Activated CD8-positive, alpha-beta memory T cell treated with anti-CD3 and anti-CD28 coated beads, Interleukin-2, amount 10 ng/mL, durations not matched to agents 7 days and 5 days (primary cell): ENCODE measurements around the gene HIGD1A. TPM values are rescaled to one million over a fixed set of nuclear protein-coding genes. Genes with fewer than 3 reads are reported as not detected.

Experiments used
- ATAC-seq: fragments of 150-1000 bp; cut with Tn5 transposase; one replicate; pipeline ENCODE4 v1.10.0; 2021; ENCODE audit warnings: moderate library complexity
- CTCF ChIA-PET: fragments of 350-600 bp; sonication (Branson Sonifier 250); formaldehyde crosslinking; loops from one replicate; lab custom pipeline; 2021; ENCODE audit warnings: antibody characterized with exemption; lab: Charles Lee
- DNase-seq: peaks from one replicate; pipeline ENCODE4 v3.0.0-alpha.2; 2020
- H3K27ac Mint-ChIP-seq: one replicate; pipeline ENCODE4 v1.8.0; 2021; ENCODE audit warnings: mild to moderate bottlenecking, mixed read lengths
- H3K27me3 Mint-ChIP-seq: one replicate; pipeline ENCODE4 v1.8.0; 2021; ENCODE audit warnings: mixed read lengths
- H3K36me3 Mint-ChIP-seq: one replicate; pipeline ENCODE4 v1.8.0; 2021; ENCODE audit warnings: mild to moderate bottlenecking, mixed read lengths
- H3K4me1 Mint-ChIP-seq: one replicate; pipeline ENCODE4 v1.8.0; 2021; ENCODE audit warnings: mixed read lengths
- H3K4me3 Mint-ChIP-seq: one replicate; pipeline ENCODE4 v1.8.0; 2021; ENCODE audit warnings: mild to moderate bottlenecking, moderate library complexity, mixed read lengths
- H3K9me3 Mint-ChIP-seq: one replicate; pipeline ENCODE4 v1.8.0; 2022; ENCODE audit warnings: low read depth, mixed read lengths
- total RNA-seq, 2 experiments: library from RNA; stranded (reverse); gene quantifications; one replicate each; pipeline ENCODE4 v1.2.3, GENCODE V29; 2021

The HIGD1A gene
- 10 to 100 TPM; 53.6 to 71.1 TPM for total RNA-seq

GRCh38 chr3:42804106-42804830 is at the start of gene HIGD1A:
TSS of gene HIGD1A (minus strand) at chr3:42804490. CDS start at chr3:42794253, 10,237 bp downstream.
- H3K36me3 Mint-ChIP-seq, result peaks cover 17% of the 10 kb centered on the region

GRCh38 chr3:42853739-42854302 is 49.5 kb upstream of the HIGD1A start:
- no peak for ATAC-seq
- Mint-ChIP-seq H3K4me1 (no peaks in the 10 kb centered on the region), H3K27ac (no peak overlapping the region), H3K9me3 (no peaks in the 10 kb centered on the region), H3K27me3 (peaks cover 3% of the 10 kb centered on the region), H3K36me3 (no peaks in the 10 kb centered on the region), H3K4me3 (no peak overlapping the region)
- peak; percentile 9 for DNase-seq
- CTCF ChIA-PET, result interaction anchor here (3.0 kb wide), 1 partner anchor 14 kb away, joined by 11 read pairs; no protein-coding TSS in a partner anchor

More at GRCh38 chr3:42804106-42804830, at the start of gene HIGD1A:
- H3K27ac Mint-ChIP-seq, result peak within 1 kb of the TSS; percentile 95
- peaks cover 31% of the 10 kb centered on the region for H3K27me3 Mint-ChIP-seq
- no peaks in the 10 kb centered on the region for H3K9me3 Mint-ChIP-seq
- ATAC-seq, result peak; percentile 99
- peaks cover 38% of the 10 kb centered on the region for H3K4me1 Mint-ChIP-seq
- CTCF ChIA-PET, result interaction anchor here (1.2 to 2.6 kb wide), 6 partner anchors 9 to 303 kb away, joined by 3 to 14 read pairs (median 4); no protein-coding TSS in a partner anchor
- H3K4me3 Mint-ChIP-seq, result peak within 1 kb of the TSS; percentile 100
- peak; percentile 96 for DNase-seq

GRCh38 chr3:42853056-42853455 is 48.8 kb upstream of the HIGD1A start:
- Mint-ChIP-seq H3K27ac (no peak overlapping the region), H3K27me3 (no peaks in the 10 kb centered on the region), H3K36me3 (no peaks in the 10 kb centered on the region), H3K9me3 (no peaks in the 10 kb centered on the region), H3K4me3 (no peak overlapping the region), H3K4me1 (no peaks in the 10 kb centered on the region)
- DNase-seq, result peak; percentile 9
- CTCF ChIA-PET, result interaction anchor here (3.0 kb wide), 1 partner anchor 13 kb away, joined by 11 read pairs; no protein-coding TSS in a partner anchor
- ATAC-seq, result no peak

- H3K27ac Mint-ChIP-seq, result no peak overlapping the region
- DNase-seq, result peak; percentile 38
- CTCF ChIA-PET, result interaction anchor here (0.7 to 3.0 kb wide), 3 partner anchors 9 to 21 kb away, joined by 3 to 11 read pairs (median 4); no protein-coding TSS in a partner anchor
- no peaks in the 10 kb centered on the region for H3K9me3 Mint-ChIP-seq
- H3K27me3 Mint-ChIP-seq, result no peaks in the 10 kb centered on the region
- peaks cover 5% of the 10 kb centered on the region for H3K4me1 Mint-ChIP-seq
- H3K4me3 Mint-ChIP-seq, result no peak overlapping the region
- ATAC-seq, result no peak
- H3K36me3 Mint-ChIP-seq, result peaks cover 2% of the 10 kb centered on the region
Measured at GRCh38 chr3:42852441-42852840, 48.2 kb upstream of the HIGD1A start.

GRCh38 chr3:42851228-42851834 is 47.0 kb upstream of the HIGD1A start:
- Mint-ChIP-seq H3K27ac (no peak overlapping the region), H3K9me3 (no peaks in the 10 kb centered on the region), H3K4me1 (peaks cover 16% of the 10 kb centered on the region), H3K36me3 (peaks cover 2% of the 10 kb centered on the region), H3K27me3 (no peaks in the 10 kb centered on the region), H3K4me3 (no peak overlapping the region)
- CTCF ChIA-PET, result interaction anchor here (1.3 to 3.0 kb wide), 2 partner anchors 10 to 11 kb away, joined by 4 to 11 read pairs; no protein-coding TSS in a partner anchor
- no peak for ATAC-seq
- peak; percentile 23 for DNase-seq

DNA sequence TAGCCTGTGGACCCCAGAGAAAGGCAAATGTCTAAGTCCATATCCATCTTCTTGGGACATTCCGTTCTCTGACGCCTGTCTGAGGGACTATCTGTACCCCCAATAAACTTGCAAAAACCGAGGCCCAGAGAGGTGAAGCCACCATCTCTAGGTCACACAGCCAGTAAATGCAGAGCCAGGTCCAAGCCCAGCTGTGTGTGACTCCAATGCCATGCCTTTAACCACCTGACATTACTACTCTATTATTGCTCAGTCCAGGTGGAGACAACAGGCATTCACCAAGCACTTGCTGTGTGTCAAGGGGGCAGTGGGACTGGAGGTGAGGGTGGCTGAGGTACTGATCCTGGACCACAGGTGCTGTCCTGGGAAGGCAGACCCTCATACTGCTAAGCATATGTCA is 46.0 kb upstream of the HIGD1A start:
- peaks cover 2% of the 10 kb centered on the region for H3K36me3 Mint-ChIP-seq
- CTCF ChIA-PET, result no interaction called here
- H3K27me3 Mint-ChIP-seq, result no peaks in the 10 kb centered on the region
- ATAC-seq (no peak), DNase-seq (no peak)
- no peak overlapping the region for H3K27ac Mint-ChIP-seq
- H3K9me3 Mint-ChIP-seq, result no peaks in the 10 kb centered on the region
- no peak overlapping the region for H3K4me3 Mint-ChIP-seq
- peaks cover 18% of the 10 kb centered on the region for H3K4me1 Mint-ChIP-seq

GRCh38 chr3:42849017-42849416 is 44.7 kb upstream of the HIGD1A start:
- peaks cover 2% of the 10 kb centered on the region for H3K36me3 Mint-ChIP-seq
- peaks cover 18% of the 10 kb centered on the region for H3K4me1 Mint-ChIP-seq
- H3K9me3 Mint-ChIP-seq, result no peaks in the 10 kb centered on the region
- H3K27ac Mint-ChIP-seq, result no peak overlapping the region
- H3K4me3 Mint-ChIP-seq, result no peak overlapping the region
- no peak for DNase-seq
- CTCF ChIA-PET, result interaction anchor here (0.7 kb wide), 1 partner anchor 104 kb away, joined by 3 read pairs; no protein-coding TSS in a partner anchor
- no peak for ATAC-seq
- H3K27me3 Mint-ChIP-seq, result no peaks in the 10 kb centered on the region

DNA sequence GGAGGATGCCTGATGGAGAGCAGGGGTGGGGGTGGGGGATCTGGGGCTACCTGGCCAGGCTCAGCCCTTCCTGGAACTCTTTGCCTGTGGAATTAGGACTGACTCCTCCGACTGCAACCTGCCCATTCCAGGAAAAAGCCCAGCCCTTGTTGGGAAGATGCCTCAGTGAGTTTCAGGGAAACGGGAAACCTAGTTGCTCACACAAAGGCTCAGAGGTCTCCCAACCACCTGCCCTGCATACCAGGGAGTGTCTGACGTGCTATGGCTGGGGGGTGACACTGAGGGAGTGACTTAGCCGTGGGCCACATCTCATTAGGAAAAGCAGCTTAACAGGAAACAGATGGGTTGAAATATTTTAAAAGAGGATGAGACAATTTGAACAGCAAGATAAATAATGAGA is 43.4 kb upstream of the HIGD1A start:
- DNase-seq (no peak), ATAC-seq (no peak)
- CTCF ChIA-PET, result interaction anchor here (0.7 to 0.9 kb wide), 2 partner anchors 16 to 747 kb away, joined by 3 to 5 read pairs; no protein-coding TSS in a partner anchor
- Mint-ChIP-seq H3K27ac (peak overlapping the region; percentile 31), H3K36me3 (peaks cover 2% of the 10 kb centered on the region), H3K27me3 (peaks cover 2% of the 10 kb centered on the region), H3K9me3 (no peaks in the 10 kb centered on the region), H3K4me3 (no peak overlapping the region), H3K4me1 (peaks cover 18% of the 10 kb centered on the region)

- peak; percentile 76 for ATAC-seq
- Mint-ChIP-seq H3K4me3 (peak overlapping the region; percentile 31), H3K4me1 (peaks cover 18% of the 10 kb centered on the region)
Measured at GRCh38 chr3:42846685-42847522, 42.6 kb upstream of the HIGD1A start.

DNA sequence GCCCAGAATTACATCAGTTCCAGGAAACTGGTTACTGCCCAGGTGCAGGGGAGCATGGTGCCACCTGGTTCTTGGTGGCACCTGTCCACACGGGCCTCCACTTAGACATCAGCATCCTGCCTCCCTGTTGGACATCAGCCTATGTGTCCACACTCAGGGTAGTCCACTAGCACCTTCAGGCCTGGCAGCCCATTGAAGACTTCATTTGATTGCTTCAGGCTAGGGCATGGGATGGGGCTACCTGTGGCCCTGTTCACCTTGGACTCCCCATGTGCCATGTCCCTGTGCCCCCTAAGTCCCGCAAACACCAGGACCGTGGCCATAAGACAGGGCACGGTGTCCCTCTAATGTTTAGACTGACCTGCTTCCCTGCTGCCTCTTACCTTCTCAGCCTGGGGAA is 40.5 kb upstream of the HIGD1A start:
- Mint-ChIP-seq H3K27ac (no peak overlapping the region), H3K4me1 (peaks cover 18% of the 10 kb centered on the region), H3K27me3 (peaks cover 2% of the 10 kb centered on the region), H3K4me3 (no peak overlapping the region), H3K36me3 (peaks cover 2% of the 10 kb centered on the region), H3K9me3 (no peaks in the 10 kb centered on the region)
- DNase-seq, result no peak
- ATAC-seq, result no peak
- CTCF ChIA-PET, result interaction anchor here (0.6 kb wide), 1 partner anchor 63 kb away, joined by 3 read pairs; no protein-coding TSS in a partner anchor

More at GRCh38 chr3:42846685-42847522, 42.6 kb upstream of the HIGD1A start:
- peaks cover 2% of the 10 kb centered on the region for H3K36me3 Mint-ChIP-seq
- H3K27me3 Mint-ChIP-seq, result peaks cover 2% of the 10 kb centered on the region
- CTCF ChIA-PET, result interaction anchor here (0.9 to 1.2 kb wide), 2 partner anchors 16 kb away, joined by 5 read pairs; no protein-coding TSS in a partner anchor
- no peaks in the 10 kb centered on the region for H3K9me3 Mint-ChIP-seq
- H3K27ac Mint-ChIP-seq, result peak overlapping the region; percentile 56
- DNase-seq, result no peak

- ATAC-seq (no peak), DNase-seq (no peak)
- no peak overlapping the region for H3K4me3 Mint-ChIP-seq
- no peaks in the 10 kb centered on the region for H3K9me3 Mint-ChIP-seq
- peaks cover 21% of the 10 kb centered on the region for H3K4me1 Mint-ChIP-seq
- H3K27ac Mint-ChIP-seq, result no peak overlapping the region
- H3K36me3 Mint-ChIP-seq, result peaks cover 2% of the 10 kb centered on the region
- H3K27me3 Mint-ChIP-seq, result peaks cover 2% of the 10 kb centered on the region
- CTCF ChIA-PET, result interaction anchor here (0.6 kb wide), 1 partner anchor 63 kb away, joined by 3 read pairs; no protein-coding TSS in a partner anchor
Measured at GRCh38 chr3:42844412-42844713, 40.1 kb upstream of the HIGD1A start.

DNA sequence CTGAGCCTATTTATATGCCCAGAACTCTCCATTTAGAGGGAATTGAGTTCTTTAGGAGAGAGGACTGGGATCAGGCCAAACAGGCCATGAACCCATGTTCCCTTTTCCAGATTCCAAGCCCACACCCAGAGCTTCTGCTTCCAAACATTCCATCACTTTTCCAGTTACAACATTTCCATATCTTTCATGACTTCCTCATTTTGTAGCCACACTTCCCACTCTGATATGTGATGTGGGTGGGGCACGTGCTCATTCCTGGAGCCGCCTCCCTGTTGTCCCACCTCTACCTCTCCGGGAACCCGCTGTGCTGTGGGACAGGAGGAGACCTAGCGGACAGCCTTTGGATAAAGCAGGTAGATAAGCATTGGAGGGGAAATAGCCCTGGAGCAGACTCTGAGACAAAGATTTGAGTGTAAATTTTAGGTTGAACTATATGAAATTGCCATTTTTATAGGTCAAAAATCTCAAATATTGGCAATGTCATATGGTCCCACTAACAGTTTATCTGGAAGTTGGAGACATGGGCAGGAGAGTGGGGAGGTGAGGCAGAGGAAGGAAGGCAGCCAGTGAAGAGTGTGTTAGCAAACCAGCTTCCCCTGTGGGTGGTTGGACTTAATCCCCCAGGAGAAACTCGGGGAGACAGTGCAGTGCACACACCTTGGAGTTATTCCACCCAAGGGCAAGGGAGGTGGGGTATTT is 39.6 kb upstream of the HIGD1A start:
- Mint-ChIP-seq H3K9me3 (no peaks in the 10 kb centered on the region), H3K4me1 (peaks cover 21% of the 10 kb centered on the region), H3K27ac (no peak overlapping the region), H3K27me3 (peaks cover 2% of the 10 kb centered on the region), H3K4me3 (no peak overlapping the region), H3K36me3 (peaks cover 2% of the 10 kb centered on the region)
- no peak for DNase-seq
- ATAC-seq, result no peak
- CTCF ChIA-PET, result no interaction called here
